ENCODE results near the gene PPP2R2B.

PPP2R2B gene

DNA sequence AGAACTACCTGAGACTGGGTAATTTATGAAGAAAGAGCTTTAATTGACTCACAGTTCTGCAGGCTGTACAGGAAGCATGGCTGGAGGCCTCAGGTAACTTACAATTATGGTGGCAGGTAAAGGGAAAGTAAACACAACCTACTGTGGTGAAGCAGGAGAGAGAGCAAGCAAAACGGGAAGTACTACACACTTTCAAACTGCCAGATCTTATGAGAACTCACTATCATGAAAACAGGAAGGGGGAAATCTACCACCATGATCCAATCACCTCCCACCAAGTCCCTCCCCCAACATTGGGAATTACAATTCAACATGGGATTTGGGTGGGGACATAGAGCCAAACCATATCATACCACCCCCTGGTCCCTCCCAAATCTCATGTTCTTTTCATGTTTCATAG is 303.8 kb downstream of the PPP2R2B start:
- Histone ChIP-seq H3K36me3 (ENCODE audit: control insufficient read depth, insufficient read depth, low read length) (no peaks in the 10 kb centered on the region), H3K27me3 (replicated peaks; ENCODE audit: control insufficient read depth, insufficient read depth, low read length) (no peaks in the 10 kb centered on the region), H3K4me3 (replicated peaks; ENCODE audit: low read depth, low read length) (no peak overlapping the region)
- TF ChIP-seq, protein P1, sequence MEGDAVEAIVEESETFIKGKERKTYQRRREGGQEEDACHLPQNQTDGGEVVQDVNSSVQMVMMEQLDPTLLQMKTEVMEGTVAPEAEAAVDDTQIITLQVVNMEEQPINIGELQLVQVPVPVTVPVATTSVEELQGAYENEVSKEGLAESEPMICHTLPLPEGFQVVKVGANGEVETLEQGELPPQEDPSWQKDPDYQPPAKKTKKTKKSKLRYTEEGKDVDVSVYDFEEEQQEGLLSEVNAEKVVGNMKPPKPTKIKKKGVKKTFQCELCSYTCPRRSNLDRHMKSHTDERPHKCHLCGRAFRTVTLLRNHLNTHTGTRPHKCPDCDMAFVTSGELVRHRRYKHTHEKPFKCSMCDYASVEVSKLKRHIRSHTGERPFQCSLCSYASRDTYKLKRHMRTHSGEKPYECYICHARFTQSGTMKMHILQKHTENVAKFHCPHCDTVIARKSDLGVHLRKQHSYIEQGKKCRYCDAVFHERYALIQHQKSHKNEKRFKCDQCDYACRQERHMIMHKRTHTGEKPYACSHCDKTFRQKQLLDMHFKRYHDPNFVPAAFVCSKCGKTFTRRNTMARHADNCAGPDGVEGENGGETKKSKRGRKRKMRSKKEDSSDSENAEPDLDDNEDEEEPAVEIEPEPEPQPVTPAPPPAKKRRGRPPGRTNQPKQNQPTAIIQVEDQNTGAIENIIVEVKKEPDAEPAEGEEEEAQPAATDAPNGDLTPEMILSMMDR (IDR thresholded peaks at IDR 0.05; ENCODE audit: insufficient read depth, low read length, poor library complexity, severe bottlenecking) = no peak
- DNase-seq (ENCODE audit: extremely low read depth, insufficient read length) = no peak

GRCh38 chr5:146568161-146568560 is 310.4 kb downstream of the PPP2R2B start:
- Histone ChIP-seq H3K4me3 (replicated peaks; ENCODE audit: low read depth, low read length) (no peak overlapping the region), H3K27me3 (replicated peaks; ENCODE audit: control insufficient read depth, insufficient read depth, low read length) (no peaks in the 10 kb centered on the region), H3K36me3 (ENCODE audit: control insufficient read depth, insufficient read depth, low read length) (no peaks in the 10 kb centered on the region)
- no peak for DNase-seq (ENCODE audit: extremely low read depth, insufficient read length)
- TF ChIP-seq, protein P1 (IDR thresholded peaks at IDR 0.05; ENCODE audit: insufficient read depth, low read length, poor library complexity, severe bottlenecking) = no peak

- DNase-seq (ENCODE audit: extremely low read depth, insufficient read length) = peak; percentile 9
- H3K36me3 ChIP-seq (ENCODE audit: control insufficient read depth, insufficient read depth, low read length) = no peaks in the 10 kb centered on the region
- H3K27me3 ChIP-seq (replicated peaks; ENCODE audit: control insufficient read depth, insufficient read depth, low read length) = no peaks in the 10 kb centered on the region; the same call in 1 of the 2 replicates
- H3K4me3 ChIP-seq (replicated peaks; ENCODE audit: low read depth, low read length) = no peak overlapping the region
- TF ChIP-seq, protein P1 (IDR thresholded peaks at IDR 0.05; ENCODE audit: insufficient read depth, low read length, poor library complexity, severe bottlenecking) = peak; percentile 71
Observed at GRCh38 chr5:146565764-146566367, 312.7 kb downstream of the PPP2R2B start.

DNA sequence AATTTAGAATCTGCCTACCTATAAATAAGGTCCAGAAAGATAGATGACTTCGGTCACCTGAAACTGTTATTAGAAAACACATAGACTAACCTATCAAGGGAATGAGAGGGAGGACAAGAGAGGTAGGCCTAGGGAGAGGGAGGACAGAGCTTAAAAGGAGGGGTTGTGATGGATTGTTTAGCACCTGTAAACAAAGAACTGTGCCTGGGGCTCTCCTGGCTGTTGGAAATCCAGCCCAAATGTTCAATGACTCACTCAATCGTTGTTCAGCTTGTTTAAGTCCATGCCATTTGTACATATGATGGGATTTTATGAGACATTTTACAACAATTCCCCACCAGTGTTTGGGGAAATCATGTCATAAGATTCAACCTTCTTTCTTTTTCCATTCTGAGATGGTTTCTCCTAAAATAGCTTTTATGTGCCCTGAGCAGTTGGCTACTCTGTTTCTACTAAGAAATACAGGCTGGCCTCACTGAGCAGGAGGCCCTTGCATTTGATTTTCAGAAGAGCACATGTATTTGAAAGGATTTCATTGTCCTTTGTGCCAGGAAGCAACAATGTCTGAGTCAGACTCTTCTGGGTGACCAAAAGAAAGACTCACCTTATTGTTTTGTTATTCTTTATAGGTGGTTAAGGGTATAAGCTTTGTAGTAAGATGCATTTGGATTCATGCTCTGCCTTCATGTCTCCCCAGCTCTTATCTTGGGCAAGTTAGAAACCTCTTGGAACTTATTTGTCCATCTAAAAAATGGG is 314.4 kb downstream of the PPP2R2B start:
- DNase-seq (ENCODE audit: extremely low read depth, insufficient read length) = no peak
- no peak overlapping the region for H3K4me3 ChIP-seq (replicated peaks; ENCODE audit: low read depth, low read length)
- no peaks in the 10 kb centered on the region; the same call in 1 of the 2 replicates for H3K27me3 ChIP-seq (replicated peaks; ENCODE audit: control insufficient read depth, insufficient read depth, low read length)
- TF ChIP-seq, protein P1 (IDR thresholded peaks at IDR 0.05; ENCODE audit: insufficient read depth, low read length, poor library complexity, severe bottlenecking) = no peak
- no peaks in the 10 kb centered on the region for H3K36me3 ChIP-seq (ENCODE audit: control insufficient read depth, insufficient read depth, low read length)

DNA sequence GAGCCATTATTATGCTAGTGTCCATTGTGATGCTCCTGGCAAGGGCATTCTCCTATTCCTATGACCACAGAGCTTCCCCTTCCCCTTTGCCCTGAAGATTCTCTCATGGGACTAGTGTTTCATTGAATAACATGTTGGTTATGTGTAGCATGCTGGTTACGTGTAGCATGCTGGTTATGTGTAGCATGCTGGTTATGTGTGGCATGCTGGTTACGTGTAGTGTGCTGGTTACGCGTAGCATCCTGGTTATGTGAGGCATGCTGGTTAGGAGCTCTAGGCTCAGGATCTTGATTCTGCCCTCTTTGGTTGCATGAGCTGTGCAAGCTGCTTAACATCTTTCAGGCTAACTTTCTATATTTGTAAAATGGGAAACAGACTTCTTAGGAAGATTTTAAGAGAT is 316.1 kb downstream of the PPP2R2B start:
- no peaks in the 10 kb centered on the region for H3K36me3 ChIP-seq (ENCODE audit: control insufficient read depth, insufficient read depth, low read length)
- H3K4me3 ChIP-seq (replicated peaks; ENCODE audit: low read depth, low read length) = no peak overlapping the region
- TF ChIP-seq, protein P1 (IDR thresholded peaks at IDR 0.05; ENCODE audit: insufficient read depth, low read length, poor library complexity, severe bottlenecking) = no peak
- DNase-seq (ENCODE audit: extremely low read depth, insufficient read length) = no peak
- H3K27me3 ChIP-seq (replicated peaks; ENCODE audit: control insufficient read depth, insufficient read depth, low read length) = no peaks in the 10 kb centered on the region; the same call in 1 of the 2 replicates

Measured in GM06990 (cell line).